NCI-H1048 (cell line): ENCODE measurements around the gene SALL4.
A peak's percentile ranks its signal among the peaks of the same experiment; 100 is the strongest.
"Not testable (repeated sequence)": the region's sequence is repeated elsewhere in the genome, so short reads cannot be mapped to it uniquely, and the experiment has no call there.

Experiments
- DNase-seq: peaks from one replicate; lab custom pipeline; 2025; lab: John Stamatoyannopoulos, UW

The SALL4 gene

GRCh38 chr20:51801122-51801822, 1.0 kb downstream of the SALL4 start:
- no peak for DNase-seq

- no peak for DNase-seq
These were observed 1.5 kb downstream of the SALL4 start for GRCh38 chr20:51800872-51801121.

GRCh38 chr20:51800060-51800871, 2.1 kb downstream of the SALL4 start:
- peak; percentile 21 for DNase-seq

DNA sequence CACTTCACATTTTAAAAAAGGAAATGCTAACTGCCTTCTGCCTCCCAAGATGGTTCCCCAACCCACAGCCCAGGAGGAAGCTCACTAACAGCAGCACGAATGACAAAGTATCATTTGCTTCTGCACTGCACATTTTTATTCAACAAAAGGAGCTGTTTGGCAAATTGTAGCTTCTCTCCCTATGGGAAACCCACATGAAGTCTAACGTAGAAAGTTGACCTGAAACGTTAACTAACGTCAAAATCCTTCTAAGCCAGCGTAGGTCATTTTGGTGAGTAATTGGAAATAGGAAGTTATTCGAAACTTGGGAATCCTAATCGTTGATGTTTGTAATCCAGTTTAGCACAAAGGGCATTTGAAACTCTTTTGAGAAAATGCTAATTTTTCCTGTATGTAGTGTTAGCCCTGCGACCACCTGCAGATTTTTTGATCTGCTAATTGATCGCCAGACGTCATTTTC, 2.9 kb downstream of the SALL4 start:
- no peak for DNase-seq

DNA sequence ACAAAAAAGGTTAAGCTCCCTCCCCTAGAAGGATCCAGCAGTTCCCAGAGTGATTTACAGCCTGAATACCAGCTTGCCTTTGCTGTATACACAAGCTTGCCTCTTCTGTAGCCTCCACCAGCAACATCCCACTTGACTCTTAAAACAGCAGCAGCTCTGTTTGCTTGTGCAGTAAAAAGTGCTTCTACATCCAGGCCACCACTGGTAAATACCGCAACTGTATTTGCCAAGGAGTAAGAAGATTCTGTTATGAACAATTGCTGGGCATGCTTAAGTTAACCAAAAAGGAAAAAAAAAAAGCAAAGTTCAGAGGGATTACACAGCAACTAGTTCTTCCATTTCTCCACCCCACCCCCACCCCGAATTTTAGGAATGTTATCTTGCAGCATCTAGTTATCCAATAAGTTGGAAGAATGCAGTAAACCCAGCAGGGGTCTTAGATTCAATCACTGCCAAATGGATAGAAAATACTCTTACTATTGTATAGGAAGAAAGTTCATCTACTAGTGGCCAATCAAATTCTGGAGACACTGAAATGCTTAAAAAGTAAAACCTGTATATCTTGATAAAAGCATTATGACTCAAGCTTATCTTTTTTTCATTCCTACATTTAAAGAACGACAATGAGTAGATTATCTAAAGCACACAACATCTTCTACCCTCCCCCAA, 4.8 kb downstream of the SALL4 start:
- no peak for DNase-seq

DNA sequence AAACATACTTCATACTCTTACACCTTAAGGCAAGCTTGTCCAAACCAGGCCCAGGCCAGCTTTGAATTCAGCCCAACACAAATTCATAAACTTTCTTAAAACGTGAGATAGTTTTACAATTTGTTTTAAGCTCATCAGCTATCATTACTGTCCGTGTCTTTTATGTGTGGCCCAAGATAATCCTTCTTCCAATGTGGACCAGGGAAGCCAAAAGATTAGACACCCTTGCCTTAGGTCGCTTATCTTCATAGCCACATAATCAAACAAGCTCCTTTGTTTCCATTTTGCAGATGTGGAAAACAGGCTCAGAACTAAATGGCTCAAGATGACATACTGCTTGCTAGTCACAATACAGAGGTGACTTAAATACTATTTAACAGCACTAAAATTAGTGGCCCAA, 6.0 kb downstream of the SALL4 start:
- no peak for DNase-seq

DNA sequence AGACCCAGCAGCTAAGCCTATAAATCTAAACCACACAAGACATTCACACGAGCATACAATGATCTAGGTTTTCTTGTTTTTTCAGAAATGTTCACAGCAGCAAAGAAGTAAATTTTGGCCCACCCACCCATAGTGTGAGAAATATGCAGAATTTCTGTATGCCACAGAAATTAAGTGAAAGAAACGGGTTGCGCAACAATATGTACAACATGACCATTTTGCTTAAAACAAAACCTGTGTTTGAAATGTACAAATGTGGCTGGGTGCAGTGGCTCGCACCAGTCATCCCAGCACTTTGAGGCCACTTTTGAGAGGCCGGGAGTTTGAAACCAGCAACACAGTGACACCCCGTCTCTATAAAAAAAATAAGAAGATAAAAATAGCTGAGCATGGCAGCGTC, 9.4 kb downstream of the SALL4 start:
- no peak for DNase-seq

DNA sequence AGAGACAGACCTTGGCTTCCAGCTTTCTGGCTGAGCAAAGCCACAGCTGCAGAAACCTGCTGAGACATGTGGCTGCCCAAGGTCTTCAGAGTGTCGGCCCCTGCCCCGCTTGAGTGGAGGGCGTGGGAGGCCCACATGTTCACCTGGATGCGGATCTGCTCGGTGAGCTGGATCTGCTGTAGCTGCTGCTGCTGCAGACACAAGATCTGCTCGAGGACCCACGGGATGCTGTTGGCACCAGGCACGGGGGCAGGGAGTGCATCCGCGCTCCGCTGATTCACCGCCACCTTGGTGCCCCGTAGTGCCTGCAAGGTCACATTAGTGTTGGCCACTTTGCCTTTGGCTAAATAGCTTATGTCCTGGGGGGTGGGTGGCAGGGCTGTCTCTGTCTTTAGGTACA, 10.7 kb downstream of the SALL4 start:
- no peak for DNase-seq

DNA sequence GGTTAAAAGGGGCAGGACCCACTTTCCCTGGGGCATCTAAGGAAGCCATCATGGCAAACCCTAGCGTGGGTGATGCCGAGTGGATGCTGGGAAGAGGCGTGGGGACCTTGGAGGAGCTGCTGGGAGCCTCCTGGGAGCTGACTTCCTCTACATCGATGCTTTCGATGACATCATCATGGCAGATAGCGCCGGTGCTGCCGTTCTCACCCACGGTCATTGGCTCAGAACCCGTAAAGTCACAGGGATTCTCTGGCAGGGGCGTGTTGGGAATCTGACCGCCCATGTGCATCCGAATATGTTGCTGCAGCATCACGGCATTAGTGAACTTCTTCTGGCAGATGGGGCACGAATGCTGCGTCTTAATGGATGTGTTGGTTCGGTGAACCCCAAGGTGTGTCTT, 12.1 kb downstream of the SALL4 start:
- DNase-seq, result no peak

DNA sequence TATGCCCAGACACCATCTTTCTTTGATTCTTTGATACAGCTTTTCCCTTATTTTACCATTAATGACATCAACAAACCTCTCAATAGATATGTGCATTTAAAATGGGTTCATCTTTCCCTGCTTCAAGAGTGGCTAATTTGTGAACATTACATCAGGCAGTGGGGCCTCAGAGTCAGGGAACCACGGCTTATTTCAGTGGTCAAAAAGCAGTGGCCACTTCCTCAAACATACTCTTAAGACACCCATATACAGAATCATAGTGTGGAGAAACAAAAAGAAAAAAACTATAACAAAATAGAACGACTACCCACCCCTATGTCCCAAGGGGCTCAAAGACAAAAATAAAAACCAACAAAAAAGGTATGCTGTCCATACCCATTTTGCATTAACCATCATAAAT, 12.9 kb downstream of the SALL4 start:
- DNase-seq, result no peak

DNA sequence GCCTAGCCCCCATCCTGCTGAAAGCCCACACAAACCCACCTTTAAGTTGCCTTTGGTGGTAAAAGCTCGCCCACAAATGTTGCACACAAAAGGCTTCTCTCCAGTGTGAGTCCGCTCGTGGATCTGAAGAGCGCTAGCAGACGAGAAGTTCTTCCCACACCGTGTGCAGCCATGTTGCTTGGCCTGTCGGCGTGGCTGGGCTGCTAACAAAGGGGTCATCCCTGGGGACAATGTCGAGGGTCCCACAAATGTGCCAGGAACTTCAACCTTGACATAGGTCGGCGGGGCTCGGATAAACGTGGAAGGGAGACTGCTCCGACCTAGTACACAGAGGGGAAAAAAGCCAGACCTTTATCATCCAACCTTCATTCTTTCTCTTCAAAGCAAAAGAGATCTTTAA, 13.5 kb downstream of the SALL4 start:
- DNase-seq, result no peak

- no peak for DNase-seq
These were observed 18.0 kb downstream of the SALL4 start for GRCh38 chr20:51784299-51784698.

GRCh38 chr20:51778229-51778759, 24.0 kb downstream of the SALL4 start:
- not testable (repeated sequence) for DNase-seq

GRCh38 chr20:51775241-51775640, 27.1 kb downstream of the SALL4 start:
- peak; percentile 44 for DNase-seq

DNA sequence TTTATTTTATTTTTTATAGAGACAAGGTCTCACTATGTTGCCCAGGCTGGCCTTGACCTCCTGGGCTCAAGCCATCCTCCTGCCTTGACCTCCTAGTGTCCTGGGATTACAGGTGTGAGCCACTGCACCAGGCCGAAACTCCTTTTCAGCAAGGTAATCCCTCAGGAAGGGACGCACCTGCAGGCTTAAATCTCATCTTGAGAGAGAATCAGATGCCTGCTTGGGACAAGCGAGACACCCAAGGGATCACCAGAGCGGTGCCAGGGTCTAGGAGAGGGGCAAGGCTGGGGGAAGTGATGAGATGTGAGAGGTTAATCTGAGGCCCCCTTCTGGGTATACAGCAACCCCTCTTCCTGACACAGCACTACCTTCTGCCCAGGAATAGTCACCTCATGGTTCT, 30.1 kb downstream of the SALL4 start:
- no peak for DNase-seq

DNA sequence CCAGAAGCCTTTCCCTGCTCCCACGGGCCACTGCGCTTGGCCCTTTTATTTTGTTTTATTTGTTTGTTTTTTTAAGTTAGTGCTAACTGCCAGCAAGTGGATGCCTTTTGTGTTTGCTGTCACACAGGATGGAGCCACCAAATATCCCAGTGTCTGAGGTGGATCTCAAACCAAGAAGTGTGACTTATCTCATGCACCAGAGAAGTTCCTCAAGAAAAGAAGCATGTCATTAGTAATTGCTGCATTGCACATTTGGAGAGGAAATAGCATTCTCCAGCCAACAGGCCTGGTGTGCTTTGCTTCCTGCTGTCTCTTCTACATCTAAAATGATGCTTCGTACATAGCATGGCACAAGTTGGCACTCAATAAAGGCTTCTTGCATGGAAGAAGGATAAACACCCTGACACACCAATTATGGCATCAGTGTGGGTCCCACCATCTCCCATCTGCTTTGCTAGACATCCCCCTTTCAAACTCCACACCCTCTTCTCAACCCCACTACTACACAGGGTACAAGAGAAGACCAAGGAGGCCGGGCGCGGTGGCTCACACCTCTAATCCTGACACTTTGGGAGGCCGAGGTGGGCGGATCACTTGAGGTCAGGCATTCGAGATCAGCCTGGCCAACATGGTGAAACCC, 32.2 kb downstream of the SALL4 start:
- no peak for DNase-seq

DNA sequence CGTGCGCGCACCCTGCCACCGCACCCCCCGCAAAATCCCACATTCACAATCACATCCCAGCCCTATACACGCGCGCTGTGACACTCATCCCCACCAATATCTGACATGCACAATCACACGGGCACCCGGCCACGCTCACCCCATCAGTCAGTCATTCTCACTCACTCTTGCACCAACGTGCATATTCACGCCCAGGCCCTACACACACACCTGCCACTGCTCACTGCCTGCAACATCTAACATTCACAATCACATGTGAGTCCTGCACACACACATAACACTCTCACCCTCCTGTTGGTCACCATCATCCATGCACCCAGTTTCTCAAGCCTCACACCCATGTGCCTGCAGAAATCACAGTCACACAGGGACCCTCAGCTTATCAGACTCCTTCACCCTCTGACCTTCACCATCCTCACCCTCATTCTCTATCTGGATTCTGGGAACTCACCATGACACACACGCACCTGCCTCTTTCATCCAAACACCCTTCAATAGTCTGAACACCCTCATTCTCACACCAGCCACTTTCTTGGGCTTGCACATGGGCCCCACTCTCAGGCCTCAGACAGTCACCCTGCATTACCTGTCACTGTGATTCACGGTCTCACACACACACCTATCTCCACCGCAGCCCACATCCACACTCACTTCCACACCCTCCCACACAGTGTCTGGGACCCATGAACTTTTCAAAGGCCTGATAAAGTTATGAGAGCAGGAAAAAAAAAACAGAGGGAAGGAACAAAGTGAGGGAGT, 33.4 kb downstream of the SALL4 start:
- no peak for DNase-seq

- DNase-seq, result no peak
These were observed 34.2 kb downstream of the SALL4 start, which contains the start of gene ATP9A for GRCh38 chr20:51767867-51768758. Gene ATP9A (minus strand): TSS chr20:51768390. CDS start chr20:51768369, 21 bp downstream.

DNA sequence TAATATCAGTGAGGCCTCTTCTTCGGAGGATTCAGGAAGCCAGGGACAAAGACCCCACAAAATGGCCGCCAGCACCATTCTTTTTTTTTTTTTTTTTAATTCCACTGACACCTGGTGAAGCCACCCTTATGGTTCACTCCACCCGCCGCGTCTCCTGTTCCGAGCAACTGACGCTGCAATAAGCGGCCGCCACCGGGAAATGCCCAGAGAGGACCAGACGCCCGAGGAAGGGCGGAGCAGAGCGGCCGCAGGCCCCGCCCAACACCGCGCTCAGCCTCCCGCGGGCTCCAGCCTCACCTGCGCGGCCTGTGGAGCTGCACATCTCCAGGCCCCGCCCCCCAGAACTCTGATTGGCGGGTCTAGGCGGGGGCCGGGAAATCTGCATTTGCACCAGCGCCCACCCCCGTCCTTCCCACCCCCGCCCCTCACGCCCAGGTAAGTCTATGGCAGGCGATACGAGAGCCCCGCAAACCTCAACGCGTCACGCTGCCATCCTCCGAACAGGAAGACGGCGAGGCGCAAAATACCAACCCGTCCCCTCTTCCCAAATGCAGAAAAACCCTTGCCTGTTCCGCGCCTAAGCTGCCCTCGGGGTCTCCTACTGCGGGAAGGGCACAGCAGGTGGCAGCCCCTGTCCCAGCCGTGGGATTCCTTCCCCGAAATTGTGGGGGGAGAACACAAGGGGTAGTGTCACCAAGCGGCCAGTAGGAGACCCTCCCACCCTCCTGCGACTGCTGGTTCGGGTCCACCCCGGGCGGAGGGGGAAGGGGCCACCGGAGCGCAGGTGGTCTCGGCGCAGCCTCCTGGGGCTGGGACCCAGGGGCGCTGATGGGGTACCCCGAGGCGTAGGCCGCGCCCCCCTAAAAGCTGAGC, 35.1 kb downstream of the SALL4 start:
- DNase-seq, result peak; percentile 54

DNA sequence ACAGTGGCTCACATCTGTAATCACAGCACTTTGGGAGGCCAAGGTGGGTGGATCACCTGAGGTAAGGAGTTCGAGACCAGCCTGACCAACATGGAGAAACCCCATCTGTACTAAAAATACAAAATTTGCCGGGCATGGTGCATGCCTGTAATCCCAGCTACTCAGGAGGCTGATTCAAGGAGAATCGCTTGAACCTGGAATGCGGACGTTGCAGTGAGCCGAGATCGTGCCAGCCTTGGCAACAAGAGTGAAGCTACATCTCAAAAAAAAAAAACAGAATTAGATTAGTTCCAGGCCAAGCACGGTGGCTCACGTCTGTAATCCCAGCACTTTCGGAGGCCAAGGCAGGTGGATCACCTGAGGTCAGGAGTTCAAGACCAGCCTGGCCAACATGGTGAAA, 36.9 kb downstream of the SALL4 start:
- DNase-seq, result not testable (repeated sequence)
